ENCODE measurements around the gene CCDC34.

Gene CCDC34

GRCh38 chr11:27310182-27310581 is 52.8 kb downstream of the CCDC34 start:
- Histone ChIP-seq H3K4me3 (IDR thresholded peaks at IDR 0.05; ENCODE audit: insufficient read depth, low read depth, low read length) (no peak overlapping the region), H3K27me3 (ENCODE audit: insufficient read depth, low read depth) (no peaks in the 10 kb centered on the region), H3K27ac (no peak overlapping the region), H3K36me3 (ENCODE audit: insufficient read depth) (no peaks in the 10 kb centered on the region), H2AFZ (ENCODE audit: low read depth) (no peak overlapping the region), H3K79me2 (ENCODE audit: insufficient read depth, low read depth) (no peaks in the 10 kb centered on the region), H3K9ac (no peak overlapping the region), H3K4me1 (ENCODE audit: low read depth, poor library complexity, severe bottlenecking) (no peaks in the 10 kb centered on the region), H4K20me1 (ENCODE audit: insufficient read depth) (no peaks in the 10 kb centered on the region), H3K4me2 (no peak overlapping the region)
- TF ChIP-seq, protein P1, sequence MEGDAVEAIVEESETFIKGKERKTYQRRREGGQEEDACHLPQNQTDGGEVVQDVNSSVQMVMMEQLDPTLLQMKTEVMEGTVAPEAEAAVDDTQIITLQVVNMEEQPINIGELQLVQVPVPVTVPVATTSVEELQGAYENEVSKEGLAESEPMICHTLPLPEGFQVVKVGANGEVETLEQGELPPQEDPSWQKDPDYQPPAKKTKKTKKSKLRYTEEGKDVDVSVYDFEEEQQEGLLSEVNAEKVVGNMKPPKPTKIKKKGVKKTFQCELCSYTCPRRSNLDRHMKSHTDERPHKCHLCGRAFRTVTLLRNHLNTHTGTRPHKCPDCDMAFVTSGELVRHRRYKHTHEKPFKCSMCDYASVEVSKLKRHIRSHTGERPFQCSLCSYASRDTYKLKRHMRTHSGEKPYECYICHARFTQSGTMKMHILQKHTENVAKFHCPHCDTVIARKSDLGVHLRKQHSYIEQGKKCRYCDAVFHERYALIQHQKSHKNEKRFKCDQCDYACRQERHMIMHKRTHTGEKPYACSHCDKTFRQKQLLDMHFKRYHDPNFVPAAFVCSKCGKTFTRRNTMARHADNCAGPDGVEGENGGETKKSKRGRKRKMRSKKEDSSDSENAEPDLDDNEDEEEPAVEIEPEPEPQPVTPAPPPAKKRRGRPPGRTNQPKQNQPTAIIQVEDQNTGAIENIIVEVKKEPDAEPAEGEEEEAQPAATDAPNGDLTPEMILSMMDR (conservative IDR thresholded peaks at IDR 0.05; ENCODE audit: low read depth, low read length), result no peak

DNA sequence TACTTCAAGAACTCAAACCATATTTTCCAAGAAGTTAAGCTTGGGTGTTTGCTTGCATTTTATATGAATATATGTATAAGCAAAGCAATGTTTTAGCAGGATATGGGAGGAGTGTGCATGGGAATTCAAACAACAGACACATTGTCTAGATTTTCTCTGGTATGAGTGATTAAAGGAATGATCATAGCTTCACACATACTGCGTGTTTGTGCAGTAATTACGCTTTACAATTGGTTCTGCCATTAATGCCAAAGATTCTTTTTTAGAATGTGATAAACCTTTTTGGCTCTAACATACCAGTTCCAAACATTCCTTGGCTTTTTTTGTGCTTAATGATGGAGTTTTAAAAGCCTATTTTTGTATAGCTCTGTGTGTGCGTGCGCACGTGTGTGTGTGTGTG is 54.0 kb downstream of the CCDC34 start:
- TF ChIP-seq, protein P1 (conservative IDR thresholded peaks at IDR 0.05; ENCODE audit: low read depth, low read length), result no peak

DNA sequence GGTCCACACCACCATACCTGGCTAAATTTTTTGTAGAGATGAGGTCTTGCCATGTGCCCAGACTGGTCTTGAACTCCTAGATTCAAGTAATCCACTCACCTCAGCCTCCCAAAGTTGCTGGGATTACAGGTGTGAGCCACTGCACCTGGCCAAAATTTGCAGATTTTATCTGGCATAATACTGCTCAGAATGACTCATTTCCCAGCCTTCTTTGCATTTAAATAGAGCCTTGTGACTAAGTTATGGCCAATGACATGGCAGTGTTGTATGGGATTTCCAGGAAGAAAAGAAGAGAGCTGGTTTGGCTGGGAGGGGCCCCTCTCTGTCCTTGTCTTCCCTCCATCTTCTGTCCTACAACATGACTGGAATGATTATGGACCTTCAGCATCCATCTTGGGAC is 55.8 kb downstream of the CCDC34 start:
- no peak overlapping the region for H3K4me2 ChIP-seq
- H3K4me1 ChIP-seq (ENCODE audit: low read depth, poor library complexity, severe bottlenecking), result no peaks in the 10 kb centered on the region
- H3K36me3 ChIP-seq (ENCODE audit: insufficient read depth), result no peaks in the 10 kb centered on the region
- H3K27me3 ChIP-seq (ENCODE audit: insufficient read depth, low read depth), result no peaks in the 10 kb centered on the region
- H3K4me3 ChIP-seq (IDR thresholded peaks at IDR 0.05; ENCODE audit: insufficient read depth, low read depth, low read length), result no peak overlapping the region
- no peaks in the 10 kb centered on the region for H3K79me2 ChIP-seq (ENCODE audit: insufficient read depth, low read depth)
- no peak overlapping the region for H3K9ac ChIP-seq
- H2AFZ ChIP-seq (ENCODE audit: low read depth), result no peak overlapping the region
- TF ChIP-seq, protein P1 (conservative IDR thresholded peaks at IDR 0.05; ENCODE audit: low read depth, low read length), result no peak
- H4K20me1 ChIP-seq (ENCODE audit: insufficient read depth), result no peaks in the 10 kb centered on the region
- H3K27ac ChIP-seq, result no peak overlapping the region

More for the DNA sequence above, 54.0 kb downstream of the CCDC34 start:
- no peaks in the 10 kb centered on the region for H3K27me3 ChIP-seq (ENCODE audit: insufficient read depth, low read depth)
- H3K4me3 ChIP-seq (IDR thresholded peaks at IDR 0.05; ENCODE audit: insufficient read depth, low read depth, low read length), result no peak overlapping the region
- H3K4me1 ChIP-seq (ENCODE audit: low read depth, poor library complexity, severe bottlenecking), result no peaks in the 10 kb centered on the region
- no peaks in the 10 kb centered on the region for H4K20me1 ChIP-seq (ENCODE audit: insufficient read depth)
- H3K79me2 ChIP-seq (ENCODE audit: insufficient read depth, low read depth), result no peaks in the 10 kb centered on the region
- H3K4me2 ChIP-seq, result no peak overlapping the region
- no peak overlapping the region for H2AFZ ChIP-seq (ENCODE audit: low read depth)
- H3K9ac ChIP-seq, result no peak overlapping the region
- no peaks in the 10 kb centered on the region for H3K36me3 ChIP-seq (ENCODE audit: insufficient read depth)
- H3K27ac ChIP-seq, result no peak overlapping the region

- TF ChIP-seq, protein P1 (conservative IDR thresholded peaks at IDR 0.05; ENCODE audit: low read depth, low read length), result no peak
- H3K27me3 ChIP-seq (ENCODE audit: insufficient read depth, low read depth), result no peaks in the 10 kb centered on the region
- no peaks in the 10 kb centered on the region for H3K4me1 ChIP-seq (ENCODE audit: low read depth, poor library complexity, severe bottlenecking)
- no peak overlapping the region for H3K9ac ChIP-seq
- H3K36me3 ChIP-seq (ENCODE audit: insufficient read depth), result no peaks in the 10 kb centered on the region
- H3K4me2 ChIP-seq, result no peak overlapping the region
- H4K20me1 ChIP-seq (ENCODE audit: insufficient read depth), result no peaks in the 10 kb centered on the region
- H3K27ac ChIP-seq, result no peak overlapping the region
- H3K79me2 ChIP-seq (ENCODE audit: insufficient read depth, low read depth), result no peaks in the 10 kb centered on the region
- no peak overlapping the region for H3K4me3 ChIP-seq (IDR thresholded peaks at IDR 0.05; ENCODE audit: insufficient read depth, low read depth, low read length)
- H2AFZ ChIP-seq (ENCODE audit: low read depth), result no peak overlapping the region
These were observed 57.3 kb downstream of the CCDC34 start for GRCh38 chr11:27305751-27306150.

Data from KMS-11 (cell line).